Mesendoderm (in vitro differentiated cells): ENCODE measurements around the gene OR5H14.
"Not testable (repeated sequence)": the region's sequence is repeated elsewhere in the genome, so short reads cannot be mapped to it uniquely, and the experiment has no call there.

ENCODE experiments used
- DNase-seq: peaks from one replicate; pipeline ENCODE4 v3.0.0; 2013
- H2AK5ac ChIP-seq: 2 replicates; pipeline ENCODE4 v1.6.1; 2013; ENCODE audit warnings: low read length, inconsistent platforms
- H2BK120ac ChIP-seq: 2 replicates; pipeline ENCODE4 v1.6.1; 2013; ENCODE audit warnings: low read depth, mild to moderate bottlenecking, low read length, moderate library complexity, mixed read lengths
- H2BK15ac ChIP-seq: replicated peaks from 2 replicates; pipeline ENCODE4 v1.6.1; 2013; ENCODE audit warnings: low read depth, mild to moderate bottlenecking, moderate library complexity
- H2BK5ac ChIP-seq: 2 replicates; pipeline ENCODE4 v1.6.1; 2013; ENCODE audit warnings: low read length, inconsistent platforms
- H3K18ac ChIP-seq: 2 replicates; pipeline ENCODE4 v1.6.1; 2013; ENCODE audit warnings: mild to moderate bottlenecking, low read length, mixed read lengths
- H3K23ac ChIP-seq: one replicate; pipeline ENCODE4 v1.6.1; 2013; ENCODE audit warnings: low read length
- H3K27ac ChIP-seq: 2 replicates; pipeline ENCODE4 v1.5.1; 2013; ENCODE audit warnings: low read depth, mild to moderate bottlenecking, inconsistent platforms, low read length, moderate library complexity
- H3K27me3 ChIP-seq: 2 replicates; pipeline ENCODE4 v1.6.1; 2013; ENCODE audit warnings: low read length, control low read depth, mild to moderate bottlenecking, inconsistent platforms; ENCODE audit not compliant: insufficient read depth, poor library complexity
- H3K36me3 ChIP-seq: 2 replicates; pipeline ENCODE4 v1.6.1; 2013; ENCODE audit warnings: low read length, inconsistent platforms; ENCODE audit not compliant: control insufficient read depth, insufficient read depth
- H3K4ac ChIP-seq: one replicate; pipeline ENCODE4 v1.6.1; 2013; ENCODE audit warnings: low read depth, mild to moderate bottlenecking, low read length, moderate library complexity
- H3K4me1 ChIP-seq: 2 replicates; pipeline ENCODE4 v1.6.1; 2013; ENCODE audit warnings: low read depth, low read length, inconsistent platforms; ENCODE audit not compliant: control insufficient read depth
- H3K4me2 ChIP-seq: 2 replicates; pipeline ENCODE4 v1.6.1; 2013; ENCODE audit warnings: low read length
- H3K4me3 ChIP-seq: 2 replicates; pipeline ENCODE4 v1.5.1; 2013; ENCODE audit warnings: mild to moderate bottlenecking, low read length
- H3K56ac ChIP-seq: one replicate; pipeline ENCODE4 v1.6.1; 2013; ENCODE audit warnings: low read length
- H3K79me1 ChIP-seq: 2 replicates; pipeline ENCODE4 v1.6.1; 2013; ENCODE audit warnings: low read length, inconsistent platforms
- H3K79me2 ChIP-seq: 2 replicates; pipeline ENCODE4 v1.6.1; 2013; ENCODE audit warnings: mild to moderate bottlenecking, low read length; ENCODE audit not compliant: control insufficient read depth, insufficient read depth
- H3K9ac ChIP-seq: 2 replicates; pipeline ENCODE4 v1.6.1; 2013; ENCODE audit warnings: low read length, inconsistent platforms
- H4K5ac ChIP-seq: one replicate; pipeline ENCODE4 v1.6.1; 2013; ENCODE audit warnings: low read length
- H4K8ac ChIP-seq: one replicate; pipeline ENCODE4 v1.6.1; 2013; ENCODE audit warnings: low read depth, mild to moderate bottlenecking, control low read depth, low read length, moderate library complexity
- WGBS: extraction: QIAGEN DNeasy Blood & Tissue Kit; methylation state at CpG from one replicate; pipeline ENCODE4 v1.1.7; 2013; ENCODE audit warnings: low lambda C conversion rate, missing lambda C conversion rate; ENCODE audit not compliant: insufficient coverage; ENCODE audit errors: extremely low coverage; 5-methylcytosine and 5-hydroxymethylcytosine counted together

OR5H14 gene

DNA sequence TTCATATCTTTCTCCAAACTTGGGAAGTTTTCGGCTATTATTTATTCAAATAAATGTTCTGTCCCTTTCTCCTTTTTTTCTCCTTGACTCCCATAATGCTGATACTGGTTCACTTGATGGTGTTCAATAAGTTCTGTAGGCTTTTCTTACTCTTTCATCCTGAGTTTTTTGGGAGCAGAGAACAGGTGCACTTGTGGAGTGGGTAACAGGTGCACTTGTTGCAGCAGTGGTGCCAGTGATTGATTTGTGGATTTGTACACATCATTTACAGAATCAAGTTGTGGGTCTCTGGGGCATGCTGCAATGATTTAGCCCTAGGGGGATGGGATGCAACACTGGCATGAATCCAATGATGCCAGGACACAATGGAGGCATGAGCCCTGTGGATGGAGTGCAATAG lies 31.6 kb upstream of the OR5H14 start:
- no peak overlapping the region for H2AK5ac ChIP-seq
- no peaks in the 10 kb centered on the region for H3K27me3 ChIP-seq
- no peaks in the 10 kb centered on the region for H3K4me1 ChIP-seq
- no peaks in the 10 kb centered on the region for H3K79me1 ChIP-seq
- no peak overlapping the region for H2BK15ac ChIP-seq
- H3K4me2 ChIP-seq = no peak overlapping the region
- no peak overlapping the region for H2BK5ac ChIP-seq
- H3K18ac ChIP-seq = no peak overlapping the region
- H3K79me2 ChIP-seq = no peaks in the 10 kb centered on the region
- H4K8ac ChIP-seq = no peak overlapping the region
- DNase-seq = no peak
- no peak overlapping the region for H3K23ac ChIP-seq
- no peak overlapping the region for H4K5ac ChIP-seq
- H3K36me3 ChIP-seq = no peaks in the 10 kb centered on the region
- no peak overlapping the region for H3K9ac ChIP-seq
- H2BK120ac ChIP-seq = no peak overlapping the region
- no peak overlapping the region for H3K56ac ChIP-seq
- no peak overlapping the region for H3K4ac ChIP-seq
- WGBS = no CpG with 5 or more reads among the region's 1 CpG
- no peak overlapping the region for H3K4me3 ChIP-seq
- no peak overlapping the region for H3K27ac ChIP-seq

DNA sequence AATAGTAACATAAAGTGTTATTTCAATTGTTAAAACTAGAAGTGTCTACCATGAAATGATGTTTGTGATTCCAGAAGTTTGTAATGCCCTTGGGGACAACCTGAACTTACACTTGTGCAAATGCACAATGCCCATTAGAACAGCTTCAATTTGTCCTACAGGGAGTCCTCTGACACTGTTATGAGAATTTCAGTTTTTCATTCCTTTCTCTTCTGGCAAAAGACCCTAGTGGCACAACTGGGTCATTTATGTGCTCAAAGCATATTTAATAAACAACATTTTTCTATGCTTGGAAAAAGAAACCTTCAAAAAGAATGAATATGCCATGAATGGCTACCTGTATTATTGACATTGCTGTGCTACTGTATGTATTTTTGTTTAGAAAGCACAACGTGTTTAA lies 16.9 kb upstream of the OR5H14 start, which contains the start of gene OR5H1:
Gene OR5H1, plus strand, starts transcription at position 301 of the 400 bp plus-strand sequence. CDS start 1,977 bp downstream, outside the sequence.
- H2BK120ac ChIP-seq = no peak within 1 kb of the TSS
- WGBS = no CpG with 5 or more reads among the region's 1 CpG
- H3K56ac ChIP-seq = no peak within 1 kb of the TSS

DNA sequence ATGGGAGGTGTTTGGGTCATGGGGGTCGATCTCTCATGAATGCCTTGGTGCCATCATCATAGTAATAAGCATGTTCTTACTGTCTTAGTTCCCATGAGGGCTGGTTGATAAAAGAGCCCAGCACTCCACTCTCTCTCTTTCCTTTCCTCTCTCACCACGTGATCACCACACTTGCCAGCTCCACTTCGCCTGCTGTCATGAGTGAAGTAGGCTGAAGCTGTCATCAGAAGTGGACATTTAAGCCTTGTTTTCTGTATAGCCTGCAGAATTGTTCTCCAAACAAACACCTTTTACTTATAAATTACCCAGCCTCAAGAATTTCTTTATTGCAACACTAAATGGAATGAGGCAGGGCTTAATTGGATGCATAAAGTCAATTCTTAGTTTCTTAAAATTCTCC lies 10.6 kb upstream of the OR5H14 start:
- Histone ChIP-seq H3K4me2 (no peak overlapping the region), H2BK120ac (no peak overlapping the region), H2AK5ac (no peak overlapping the region), H3K27ac (no peak overlapping the region), H3K36me3 (no peaks in the 10 kb centered on the region), H3K4ac (no peak overlapping the region), H3K27me3 (no peaks in the 10 kb centered on the region), H2BK5ac (no peak overlapping the region), H2BK15ac (no peak overlapping the region), H3K56ac (no peak overlapping the region), H3K9ac (no peak overlapping the region), H3K23ac (no peak overlapping the region), H3K79me2 (no peaks in the 10 kb centered on the region), H4K8ac (no peak overlapping the region), H3K79me1 (no peaks in the 10 kb centered on the region), H3K4me1 (no peaks in the 10 kb centered on the region), H3K18ac (no peak overlapping the region), H4K5ac (no peak overlapping the region), H3K4me3 (no peak overlapping the region)
- WGBS = no CpG with 5 or more reads among the region's 3 CpGs
- DNase-seq = no peak

More for the DNA sequence above, 16.9 kb upstream of the OR5H14 start, which contains the start of gene OR5H1:
- no peak within 1 kb of the TSS for H3K4me2 ChIP-seq
- no peak within 1 kb of the TSS for H3K18ac ChIP-seq
- no peak within 1 kb of the TSS for H3K27ac ChIP-seq
- H3K4ac ChIP-seq = no peak within 1 kb of the TSS
- DNase-seq = no peak
- no peak within 1 kb of the TSS for H4K8ac ChIP-seq
- no peak within 1 kb of the TSS for H2BK15ac ChIP-seq
- H3K79me2 ChIP-seq = no peaks in the 10 kb centered on the region
- H3K79me1 ChIP-seq = no peaks in the 10 kb centered on the region
- H4K5ac ChIP-seq = no peak within 1 kb of the TSS
- no peak within 1 kb of the TSS for H3K23ac ChIP-seq
- no peaks in the 10 kb centered on the region for H3K4me1 ChIP-seq
- no peak within 1 kb of the TSS for H2AK5ac ChIP-seq
- H2BK5ac ChIP-seq = no peak within 1 kb of the TSS
- H3K9ac ChIP-seq = no peak within 1 kb of the TSS
- no peaks in the 10 kb centered on the region for H3K36me3 ChIP-seq
- no peak within 1 kb of the TSS for H3K4me3 ChIP-seq
- H3K27me3 ChIP-seq = no peaks in the 10 kb centered on the region

DNA sequence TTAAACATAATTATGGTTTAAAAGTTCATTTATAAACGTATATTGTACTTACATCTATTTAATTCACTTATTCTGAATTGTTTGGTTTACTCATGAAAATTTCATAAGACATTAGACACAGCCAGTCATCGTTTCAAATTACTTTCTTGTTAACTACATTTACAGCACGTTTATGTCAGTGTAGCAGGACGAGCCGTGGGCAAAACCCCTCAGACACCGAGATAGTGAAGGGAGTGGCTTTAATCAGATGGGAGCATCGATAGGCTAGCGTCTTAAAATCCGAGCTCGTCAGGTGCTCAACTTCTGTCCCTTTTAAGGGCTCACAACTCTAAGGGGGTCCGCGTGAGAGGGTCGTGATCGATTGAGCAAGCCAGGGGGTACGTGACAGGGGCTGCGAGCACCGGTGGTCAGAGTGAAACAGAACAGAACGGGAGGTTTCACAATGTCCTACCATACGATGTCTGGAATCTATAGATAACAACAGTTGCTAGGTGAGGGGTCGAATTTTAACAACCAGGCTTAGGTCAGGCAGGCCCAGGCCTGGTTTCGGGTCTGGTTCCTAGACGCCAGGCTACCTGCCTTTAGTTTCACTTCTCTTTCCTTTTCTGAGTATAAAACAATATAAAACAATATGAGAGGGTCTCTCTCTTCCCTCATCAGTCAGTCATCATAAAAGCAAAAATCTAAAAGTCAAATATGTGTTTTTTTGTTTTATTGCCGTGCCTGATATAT lies 9.3 kb upstream of the OR5H14 start:
- not testable (repeated sequence) for H3K4me2 ChIP-seq, H2AK5ac ChIP-seq, H3K27me3 ChIP-seq, H3K36me3 ChIP-seq, H3K79me1 ChIP-seq, H4K5ac ChIP-seq, H4K8ac ChIP-seq, H3K27ac ChIP-seq, H3K4me1 ChIP-seq, H2BK15ac ChIP-seq, H3K4ac ChIP-seq, H3K79me2 ChIP-seq, H2BK120ac ChIP-seq, H3K23ac ChIP-seq, H3K9ac ChIP-seq, H2BK5ac ChIP-seq, DNase-seq, H3K4me3 ChIP-seq, H3K56ac ChIP-seq, H3K18ac ChIP-seq
- no CpG with 5 or more reads among the region's 23 CpGs for WGBS

DNA sequence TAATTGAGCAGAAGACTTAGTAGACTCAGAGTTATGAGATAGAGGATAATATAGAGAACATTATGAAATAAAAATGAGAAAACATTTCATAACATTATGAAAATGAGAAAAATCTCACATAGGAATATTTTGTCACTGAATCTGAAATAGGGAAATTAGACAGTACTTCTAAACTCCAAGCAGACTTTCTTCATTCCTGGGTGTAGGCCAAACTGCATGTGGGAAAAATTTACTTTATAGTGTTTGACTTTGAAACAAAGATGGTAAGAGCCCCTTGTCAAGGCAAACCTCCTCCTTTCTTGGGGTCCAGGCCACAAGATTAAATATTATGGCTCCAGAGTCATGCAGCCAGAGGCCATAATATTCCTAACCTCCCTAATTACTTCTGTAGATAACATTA lies 6.7 kb upstream of the OR5H14 start:
- no peak overlapping the region for H3K27ac ChIP-seq
- H3K18ac ChIP-seq = no peak overlapping the region
- H3K4me3 ChIP-seq = no peak overlapping the region

DNA sequence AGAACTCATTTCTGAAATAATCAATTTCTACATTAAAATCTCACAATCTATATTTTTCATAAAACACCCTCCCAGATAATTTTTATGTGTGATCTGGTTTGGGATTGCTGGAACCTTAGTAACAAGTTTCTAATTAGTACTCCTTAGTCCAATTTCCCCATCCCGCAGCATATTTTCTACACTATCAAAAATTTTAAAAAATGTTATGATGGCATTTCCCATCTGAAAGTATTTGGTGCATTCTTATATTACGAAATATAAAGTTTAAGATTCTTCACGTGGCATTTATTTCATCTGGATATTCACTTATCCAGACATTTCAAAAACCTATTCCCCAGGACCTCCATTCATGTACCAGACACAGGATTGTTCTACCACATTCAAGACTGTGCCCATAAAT lies 1.5 kb downstream of the OR5H14 start:
- H2BK5ac ChIP-seq = no peak overlapping the region
- H3K4ac ChIP-seq = no peak overlapping the region
- H3K4me3 ChIP-seq = no peak overlapping the region
- no peak overlapping the region for H2BK15ac ChIP-seq
- DNase-seq = no peak
- H3K4me2 ChIP-seq = no peak overlapping the region
- H2AK5ac ChIP-seq = no peak overlapping the region
- no peak overlapping the region for H3K9ac ChIP-seq
- H3K79me1 ChIP-seq = no peaks in the 10 kb centered on the region
- no peak overlapping the region for H3K23ac ChIP-seq
- no peaks in the 10 kb centered on the region for H3K27me3 ChIP-seq
- H3K4me1 ChIP-seq = no peaks in the 10 kb centered on the region
- H3K56ac ChIP-seq = no peak overlapping the region
- no peak overlapping the region for H4K5ac ChIP-seq
- H3K27ac ChIP-seq = no peak overlapping the region
- H2BK120ac ChIP-seq = no peak overlapping the region
- no CpG with 5 or more reads among the region's 3 CpGs for WGBS
- H3K36me3 ChIP-seq = no peaks in the 10 kb centered on the region
- no peaks in the 10 kb centered on the region for H3K79me2 ChIP-seq
- no peak overlapping the region for H4K8ac ChIP-seq
- H3K18ac ChIP-seq = no peak overlapping the region

More for the DNA sequence above, 6.7 kb upstream of the OR5H14 start:
- H3K79me2 ChIP-seq = no peaks in the 10 kb centered on the region
- no peaks in the 10 kb centered on the region for H3K79me1 ChIP-seq
- no peak for DNase-seq
- no peak overlapping the region for H2AK5ac ChIP-seq
- H3K23ac ChIP-seq = no peak overlapping the region
- no peaks in the 10 kb centered on the region for H3K36me3 ChIP-seq
- H3K4me1 ChIP-seq = no peaks in the 10 kb centered on the region
- H2BK5ac ChIP-seq = no peak overlapping the region
- no peak overlapping the region for H4K8ac ChIP-seq
- no peak overlapping the region for H3K56ac ChIP-seq
- H3K9ac ChIP-seq = no peak overlapping the region
- H2BK15ac ChIP-seq = no peak overlapping the region
- H3K4me2 ChIP-seq = no peak overlapping the region
- no peak overlapping the region for H3K4ac ChIP-seq
- no peak overlapping the region for H2BK120ac ChIP-seq
- H3K27me3 ChIP-seq = no peaks in the 10 kb centered on the region
- no peak overlapping the region for H4K5ac ChIP-seq
